ENCODE measurements around the gene MFRP.

DNA sequence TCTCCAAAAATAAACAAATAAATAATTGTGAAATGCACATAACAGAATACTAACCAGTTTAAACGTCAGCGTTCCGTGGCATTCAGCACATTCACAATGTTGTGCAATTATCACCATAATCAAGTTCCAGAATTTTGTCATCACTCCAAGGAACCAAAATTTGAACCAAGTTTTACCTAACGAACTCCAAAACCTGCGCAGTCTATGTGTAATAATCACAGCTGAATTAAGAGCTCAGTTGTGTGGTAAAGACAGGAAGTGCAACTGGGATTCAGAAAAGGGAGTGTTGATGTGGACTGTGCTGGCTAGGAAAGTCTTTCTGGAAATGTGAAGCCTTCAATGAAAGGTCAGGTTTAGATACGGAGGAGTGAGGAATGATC lies 24.2 kb downstream of the MFRP start:
- TF ChIP-seq, protein P1, sequence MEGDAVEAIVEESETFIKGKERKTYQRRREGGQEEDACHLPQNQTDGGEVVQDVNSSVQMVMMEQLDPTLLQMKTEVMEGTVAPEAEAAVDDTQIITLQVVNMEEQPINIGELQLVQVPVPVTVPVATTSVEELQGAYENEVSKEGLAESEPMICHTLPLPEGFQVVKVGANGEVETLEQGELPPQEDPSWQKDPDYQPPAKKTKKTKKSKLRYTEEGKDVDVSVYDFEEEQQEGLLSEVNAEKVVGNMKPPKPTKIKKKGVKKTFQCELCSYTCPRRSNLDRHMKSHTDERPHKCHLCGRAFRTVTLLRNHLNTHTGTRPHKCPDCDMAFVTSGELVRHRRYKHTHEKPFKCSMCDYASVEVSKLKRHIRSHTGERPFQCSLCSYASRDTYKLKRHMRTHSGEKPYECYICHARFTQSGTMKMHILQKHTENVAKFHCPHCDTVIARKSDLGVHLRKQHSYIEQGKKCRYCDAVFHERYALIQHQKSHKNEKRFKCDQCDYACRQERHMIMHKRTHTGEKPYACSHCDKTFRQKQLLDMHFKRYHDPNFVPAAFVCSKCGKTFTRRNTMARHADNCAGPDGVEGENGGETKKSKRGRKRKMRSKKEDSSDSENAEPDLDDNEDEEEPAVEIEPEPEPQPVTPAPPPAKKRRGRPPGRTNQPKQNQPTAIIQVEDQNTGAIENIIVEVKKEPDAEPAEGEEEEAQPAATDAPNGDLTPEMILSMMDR (conservative IDR thresholded peaks at IDR 0.05): no peak
- no peak for TF ChIP-seq ZFX (IDR thresholded peaks at IDR 0.05)
